Adrenal gland (tissue), 12 donors: ENCODE data around the gene GRID1. TPM values are rescaled to one million over a fixed set of nuclear protein-coding genes. Genes with fewer than 3 reads are reported as not detected.
"Not testable (repeated sequence)": the region's sequence is repeated elsewhere in the genome, so short reads cannot be mapped to it uniquely, and the experiment has no call there.

Experiments
- DNase-seq, 7 donors: peaks; one replicate each; pipeline ENCODE4 v3.0.0-alpha.2; 2019 to 2020
- H3K27ac ChIP-seq, 5 donors: fragments of 200-600 bp; sonication (generic) in 4 of 5; 1 replicate in 3 of 5; 2 replicates in 2 of 5; pipeline versions ENCODE4 v1.5.1 to v1.8.0; 2016 to 2020; ENCODE audit warnings: mild to moderate bottlenecking in 1 of 5
- H3K27me3 ChIP-seq: fragments of 200-600 bp; 2 replicates; pipeline ENCODE4 v1.8.0; 2021
- H3K36me3 ChIP-seq, 2 donors: fragments of 200-600 bp; replicated peaks in 1 of 2; 1 replicate in 1 of 2; 2 replicates in 1 of 2; pipeline versions ENCODE4 v1.5.1 to v1.8.0; 2018 to 2022
- H3K4me1 ChIP-seq, 2 donors: fragments of 200-600 bp; replicated peaks in 1 of 2; 1 replicate in 1 of 2; 2 replicates in 1 of 2; pipeline versions ENCODE4 v1.5.1 to v1.8.0; 2018 to 2021
- H3K4me3 ChIP-seq, 4 donors: fragments of 200-600 bp; sonication (generic) in 3 of 4; one replicate each; pipeline ENCODE4 v1.5.1; 2016 to 2018
- H3K9me3 ChIP-seq, 3 donors: fragments of 200-600 bp; sonication (generic) in 1 of 3; replicated peaks in 1 of 3; 1 replicate in 2 of 3; 2 replicates in 1 of 3; pipeline versions ENCODE4 v1.5.1 to v1.8.0; 2016 to 2021
- CTCF ChIP-seq, 6 experiments: fragments of 450-650 bp in 4 of 6; fragments of 200-600 bp in 2 of 6; sonication (generic) in 1 of 6; IDR thresholded peaks; 1 replicate in 5 of 6; 2 replicates in 1 of 6; pipeline versions ENCODE4 v1.5.1 to v1.8.0; 2016 to 2021; ENCODE audit warnings: antibody characterized with exemption in 6 of 6, mild to moderate bottlenecking in 2 of 6, moderate library complexity in 1 of 6
- POLR2A ChIP-seq, 2 donors: fragments of 450-650 bp; IDR thresholded peaks; one replicate each; pipeline ENCODE4 v1.6.1; 2017; ENCODE audit warnings: antibody characterized with exemption in 2 of 2, mild to moderate bottlenecking in 2 of 2, moderate library complexity in 1 of 2
- WGBS, 4 donors: extraction: QIAGEN DNeasy Blood & Tissue Kit in 2 of 4; methylation state at CpG; one replicate each; pipeline versions ENCODE4 v1.1.5 to v1.1.7; 2013 to 2017; 5-methylcytosine and 5-hydroxymethylcytosine counted together
- intact Hi-C, 2 donors: fragments of 100-400 bp; cut with DNase I; formaldehyde crosslinking; loops; one replicate each; pipeline versions ENCODE4 v1.14.1 to v1.15.0; 2022 to 2023
- polyA plus RNA-seq, 3 donors: library from polyadenylated mRNA; stranded (reverse); fragments of 200-250 nt in 2 of 3; fragments of 350-450 nt in 1 of 3; fragmentation: Illumina TruSeq in 1 of 3; extraction: RNeasy Lipid Tissue Mini Kit (QIAGEN cat#74804) in 1 of 3; gene quantifications; one replicate each; pipeline ENCODE4 v1.2.3, GENCODE V29; 2013 to 2014
- total RNA-seq, 9 donors: library from RNA; depleted of rRNA in 4 of 9; stranded (reverse); fragments of >200 nt in 4 of 9; fragments of 120-200 nt in 1 of 9; fragmentation: NEBNext Ultra II Directional in 1 of 9; extraction: Animal tissue kit (Norgen Biotek cat#: 25700) in 1 of 9; gene quantifications; one replicate each; pipeline versions ENCODE4 v1.1.0 to v1.2.4, GENCODE V29; 2013 to 2023
- donor health status: healthy with polysubstance abuse.
- donor health status: Bipolar disorder and iron deficiency.
- donor health status: DM: yes; HTN: yes; CAD: no.
- donor health status: DM: no; HTN: no; CAD: no.
- donor health status: DM: no; HTN: no; CAD: no.
- donor health status: DM: yes; HTN: yes; CAD: no.

Gene GRID1
- total and polyA plus RNA-seq, 12 donors, result 2.2 to 8.0 (median 4.1) TPM

- no peaks in the 10 kb centered on the region for H3K4me1 ChIP-seq
- H3K27me3 ChIP-seq, result no peaks in the 10 kb centered on the region
- DNase-seq, result peak in 1 of 7 donors; percentile 17
- TF ChIP-seq POLR2A (IDR thresholded peaks at IDR 0.05), result no peak
- peak in 5 of 6 experiments; percentile 22 to 50 (median 47) for TF ChIP-seq CTCF (IDR thresholded peaks at IDR 0.05)
- H3K4me3 ChIP-seq, result no peak overlapping the region
- 59 to 73% (median 66%) methylated on average over 5 of the region's 5 CpGs for WGBS, 4 donors
- intact Hi-C loops, result loop anchor here in 1 of 2 donors (5.0 kb wide), 1 partner anchor 277 kb away; no protein-coding TSS in a partner anchor
- no peaks in the 10 kb centered on the region for H3K36me3 ChIP-seq
- no peak overlapping the region for H3K27ac ChIP-seq
- H3K9me3 ChIP-seq, result no peaks in the 10 kb centered on the region
Measured at GRCh38 chr10:86100581-86101061, 266.0 kb downstream of the GRID1 start.

GRCh38 chr10:86099542-86100334 lies 266.9 kb downstream of the GRID1 start:
- H3K27me3 ChIP-seq, result no peaks in the 10 kb centered on the region
- no peak for TF ChIP-seq CTCF (IDR thresholded peaks at IDR 0.05)
- no peak for TF ChIP-seq POLR2A (IDR thresholded peaks at IDR 0.05)
- H3K36me3 ChIP-seq, result no peaks in the 10 kb centered on the region
- 72 to 89% (median 83%) methylated on average over 2 to 3 of the region's 3 CpGs for WGBS, 4 donors
- H3K27ac ChIP-seq, result no peak overlapping the region
- intact Hi-C loops, result loop anchor here in 1 of 2 donors (5.0 kb wide), 1 partner anchor 278 kb away; no protein-coding TSS in a partner anchor
- H3K9me3 ChIP-seq, result no peaks in the 10 kb centered on the region
- H3K4me3 ChIP-seq, result no peak overlapping the region
- no peaks in the 10 kb centered on the region for H3K4me1 ChIP-seq
- no peak for DNase-seq

GRCh38 chr10:86098187-86098881 lies 268.3 kb downstream of the GRID1 start:
- Histone ChIP-seq H3K36me3 (no peaks in the 10 kb centered on the region), H3K27ac (no peak overlapping the region), H3K4me1 (no peaks in the 10 kb centered on the region), H3K4me3 (no peak overlapping the region), H3K9me3 (no peaks in the 10 kb centered on the region), H3K27me3 (no peaks in the 10 kb centered on the region)
- DNase-seq, result no peak
- TF ChIP-seq CTCF (IDR thresholded peaks at IDR 0.05) (no peak), POLR2A (IDR thresholded peaks at IDR 0.05) (no peak)
- 65 to 78% (median 73%) methylated on average over 5 of the region's 5 CpGs for WGBS, 4 donors
- intact Hi-C loops, result no loop called here

- H3K9me3 ChIP-seq, H3K4me3 ChIP-seq, H3K27me3 ChIP-seq, H3K36me3 ChIP-seq, intact Hi-C loops, H3K4me1 ChIP-seq, DNase-seq, H3K27ac ChIP-seq: not testable (repeated sequence)
- 69 to 88% (median 74%) methylated on average over 1 of the region's 1 CpG for WGBS, 4 donors
Measured at GRCh38 chr10:86095061-86095460, 271.5 kb downstream of the GRID1 start.

GRCh38 chr10:86092311-86092710 lies 274.3 kb downstream of the GRID1 start:
- H3K36me3 ChIP-seq, intact Hi-C loops, H3K27me3 ChIP-seq, H3K4me1 ChIP-seq, H3K9me3 ChIP-seq, H3K27ac ChIP-seq, H3K4me3 ChIP-seq, DNase-seq: not testable (repeated sequence)
- 83 to 95% (median 93%) methylated on average over 1 of the region's 1 CpG for WGBS, 4 donors
